Endothelial cell of umbilical vein (primary cell): ENCODE data around the gene APOC3. TPM values are rescaled to one million over a fixed set of nuclear protein-coding genes. Genes with fewer than 3 reads are reported as not detected.

Experiments used
- BruUV-seq: library from RNA; stranded (reverse); fragments of 400-500 nt; replicated peaks from 2 replicates; lab custom pipeline; 2021; lab: Mats Ljungman, UMichigan
- CTCF ChIA-PET: fragments of 300-600, 350-600 bp; sonication (Branson Sonifier 250); formaldehyde crosslinking; loops from one replicate; lab custom pipeline; 2021; ENCODE audit warnings: antibody characterized with exemption, inconsistent platforms; lab: Charles Lee
- POLR2A ChIA-PET: fragments of 300-600, 350-600 bp; sonication (Branson Sonifier 250); formaldehyde crosslinking; loops from one replicate; lab custom pipeline; 2021; ENCODE audit warnings: antibody characterized with exemption, inconsistent platforms; lab: Charles Lee
- DNase-seq: peaks from one replicate; pipeline ENCODE4 v3.0.0-alpha.2; 2011; ENCODE audit warnings: low read depth, low spot score
- FAIRE-seq: peaks from 2 replicates; lab custom pipeline; 2011; peaks lifted over from hg19 to GRCh38; lab: Jason Lieb, UNC
- H2AFZ ChIP-seq: 2 replicates; pipeline ENCODE4 v1.6.0; 2012; ENCODE audit warnings: low read depth, low read length, control low read depth, inconsistent platforms
- H3K27ac ChIP-seq: 2 replicates; pipeline ENCODE4 v1.5.1; 2011; ENCODE audit warnings: low read depth, mild to moderate bottlenecking, control low read depth, low read length, moderate library complexity; ENCODE audit not compliant: insufficient read depth
- H3K27me3 ChIP-seq, 2 experiments: 2 replicates each; pipeline versions ENCODE4 v1.6.0 to v1.6.1; 2011; ENCODE audit warnings: low read length in 2 of 2, mixed read lengths in 1 of 2; ENCODE audit not compliant: control insufficient read depth in 2 of 2, insufficient read depth in 2 of 2
- H3K36me3 ChIP-seq, 2 experiments: 2 replicates in 1 of 2; 3 replicates in 1 of 2; pipeline ENCODE4 v1.5.1; 2011; ENCODE audit warnings: low read length in 2 of 2, mild to moderate bottlenecking in 1 of 2, moderate library complexity in 1 of 2; ENCODE audit not compliant: control insufficient read depth in 2 of 2, insufficient read depth in 2 of 2; ENCODE audit errors: extremely low read depth in 1 of 2
- H3K4me1 ChIP-seq: 3 replicates; pipeline ENCODE4 v1.5.1; 2011; ENCODE audit warnings: mild to moderate bottlenecking, low read length; ENCODE audit not compliant: control insufficient read depth, insufficient read depth; ENCODE audit errors: extremely low read depth
- H3K4me2 ChIP-seq: 2 replicates; pipeline ENCODE4 v1.6.1; 2011; ENCODE audit warnings: low read length, control low read depth, mixed read lengths; ENCODE audit not compliant: insufficient read depth
- H3K4me3 ChIP-seq, 3 experiments: fragments of 200-600 bp in 1 of 3; sonication (generic), shearing (Covaris generic) in 1 of 3; replicated peaks in 1 of 3; 2 replicates each; pipeline ENCODE4 v1.5.1; 2011 to 2016; ENCODE audit warnings: control low read depth in 3 of 3, low read length in 3 of 3, mild to moderate bottlenecking in 2 of 3, inconsistent platforms in 1 of 3, low read depth in 1 of 3, moderate library complexity in 1 of 3; ENCODE audit not compliant: insufficient read depth in 1 of 3
- H3K79me2 ChIP-seq: 2 replicates; pipeline ENCODE4 v1.6.0; 2012; ENCODE audit warnings: low read length, inconsistent platforms; ENCODE audit not compliant: control insufficient read depth, insufficient read depth
- H3K9ac ChIP-seq: replicated peaks from 2 replicates; pipeline ENCODE3; 2011; ENCODE audit warnings: low read length, control low read depth; ENCODE audit not compliant: insufficient read depth; ENCODE audit errors: extremely low read depth
- H3K9me1 ChIP-seq: replicated peaks from 3 replicates; pipeline ENCODE4 v1.6.0; 2011; ENCODE audit warnings: mild to moderate bottlenecking, low read length; ENCODE audit not compliant: control insufficient read depth, insufficient read depth; ENCODE audit errors: extremely low read depth
- H3K9me3 ChIP-seq: replicated peaks from 2 replicates; pipeline ENCODE4 v1.5.1; 2012; ENCODE audit warnings: low read length, inconsistent platforms; ENCODE audit not compliant: control insufficient read depth, insufficient read depth
- H4K20me1 ChIP-seq: replicated peaks from 2 replicates; pipeline ENCODE3; 2011; ENCODE audit warnings: mild to moderate bottlenecking, low read length; ENCODE audit not compliant: control insufficient read depth, insufficient read depth; ENCODE audit errors: extremely low read depth
- CTCF ChIP-seq, 2 donors: IDR thresholded peaks; 1 replicate in 1 of 2; 2 replicates in 1 of 2; pipeline ENCODE4 v1.5.1; 2011; ENCODE audit warnings: low read length in 2 of 2, mild to moderate bottlenecking in 2 of 2, moderate library complexity in 2 of 2, control low read depth in 1 of 2, inconsistent platforms in 1 of 2, low read depth in 1 of 2; ENCODE audit not compliant: insufficient read depth in 1 of 2; ENCODE audit errors: extremely low read depth in 1 of 2
- EZH2 ChIP-seq: IDR thresholded peaks from 2 replicates; pipeline ENCODE4 v1.6.1; 2012; ENCODE audit warnings: borderline replicate concordance, low read depth, mild to moderate bottlenecking, moderate library complexity, low read length, inconsistent platforms; ENCODE audit not compliant: severe bottlenecking
- FOS ChIP-seq: IDR thresholded peaks from 2 replicates; pipeline ENCODE4 v1.6.1; 2011; ENCODE audit warnings: mild to moderate bottlenecking, low read length, moderate library complexity, borderline replicate concordance; ENCODE audit not compliant: insufficient read depth
- GATA2 ChIP-seq: IDR thresholded peaks from 2 replicates; pipeline ENCODE4 v1.7.0; 2011; ENCODE audit warnings: low read depth, mild to moderate bottlenecking, moderate library complexity, mixed read lengths, low read length; ENCODE audit not compliant: insufficient read length, insufficient read depth
- JUN ChIP-seq: IDR thresholded peaks from 2 replicates; pipeline ENCODE4 v1.6.1; 2011; ENCODE audit warnings: borderline replicate concordance, low read depth; ENCODE audit not compliant: insufficient read length, insufficient read depth
- MYC ChIP-seq: IDR thresholded peaks from one replicate; pipeline ENCODE4 v1.6.1; 2011; ENCODE audit warnings: mild to moderate bottlenecking, low read depth, low read length
- POLR2A ChIP-seq: IDR thresholded peaks from 2 replicates; pipeline ENCODE4 v1.6.1; 2012; ENCODE audit warnings: low read depth, mild to moderate bottlenecking, control low read depth, low read length
- POLR2AphosphoS5 ChIP-seq: IDR thresholded peaks from 2 replicates; pipeline ENCODE4 v1.6.1; 2012; ENCODE audit warnings: low read depth, mild to moderate bottlenecking, control low read depth, low read length, moderate library complexity; ENCODE audit not compliant: insufficient read depth
- dilution Hi-C: fragments of 300-500 bp; cut with MboI; formaldehyde crosslinking; loops from one replicate; pipeline ENCODE4 v1.15.0; 2019; ENCODE audit warnings: low sequenced_read_pairs; ENCODE audit not compliant: extremely low pct_ligation_motif_present
- intact Hi-C: fragments of 100-400 bp; cut with micrococcal nuclease; formaldehyde crosslinking; loops from one replicate; pipeline ENCODE4 v1.10.0; 2022
- polyA plus RNA-seq, 4 experiments: library from polyadenylated mRNA; depleted of rRNA in 3 of 4; stranded (reverse) in 3 of 4; unstranded in 1 of 4; fragments of >200 nt; gene quantifications; 2 replicates each; pipeline versions ENCODE4 v1.2.1 to v1.2.3, GENCODE V29; 2011 to 2012; ENCODE audit warnings: missing spikeins in 1 of 4
- total RNA-seq: library from RNA; stranded (reverse); gene quantifications from 2 replicates; pipeline ENCODE4 v1.2.3, GENCODE V29; 2021
- TF ChIP-seq, protein P1 (sequence below): IDR thresholded peaks from 2 replicates; pipeline ENCODE4 v1.6.1; 2011; ENCODE audit not compliant: insufficient read depth, insufficient read length

APOC3 gene
- total and polyA plus RNA-seq, 2 donors (not counting 3 experiments of a cell fraction or from before 2014, with no cell fraction given), result not detected

- peaks cover 6% of the 10 kb centered on the region for H3K4me1 ChIP-seq
- H3K4me2 ChIP-seq, result no peak overlapping the region
- TF ChIP-seq, protein P1, sequence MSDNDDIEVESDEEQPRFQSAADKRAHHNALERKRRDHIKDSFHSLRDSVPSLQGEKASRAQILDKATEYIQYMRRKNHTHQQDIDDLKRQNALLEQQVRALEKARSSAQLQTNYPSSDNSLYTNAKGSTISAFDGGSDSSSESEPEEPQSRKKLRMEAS, result no peak
- no peak for TF ChIP-seq POLR2A
- no peak for TF ChIP-seq CTCF (IDR thresholded peaks at IDR 0.05; ENCODE audit: extremely low read depth in 1 of 2, insufficient read depth in 1 of 2, low read depth in 1 of 2, low read length in 2 of 2)
- no peak for TF ChIP-seq GATA2
- no peak for TF ChIP-seq JUN
- TF ChIP-seq FOS, result no peak
- TF ChIP-seq MYC, result no peak
- no peak for TF ChIP-seq EZH2
- no peak for TF ChIP-seq POLR2AphosphoS5
- DNase-seq (no peak), FAIRE-seq (no peak)
- H4K20me1 ChIP-seq, result no peaks in the 10 kb centered on the region
- BruUV-seq, result no TSS peak
- H3K9me3 ChIP-seq, result no peaks in the 10 kb centered on the region
- H3K79me2 ChIP-seq, result no peaks in the 10 kb centered on the region
- H3K36me3 ChIP-seq, result no peaks in the 10 kb centered on the region
- dilution Hi-C loops, result no loop called here
- H3K27ac ChIP-seq, result no peak overlapping the region
- H2AFZ ChIP-seq, result no peak overlapping the region
- no peaks in the 10 kb centered on the region for H3K27me3 ChIP-seq
- CTCF ChIA-PET, result interaction anchor here (1.1 to 5.0 kb wide), 4 partner anchors 20 to 272 kb away, joined by 3 to 272 read pairs (median 4); partner anchors contain the start of gene APOA5
- no peak overlapping the region for H3K4me3 ChIP-seq
- H3K9me1 ChIP-seq, result no peaks in the 10 kb centered on the region
- intact Hi-C loops, result no loop called here
- POLR2A ChIA-PET, result no interaction called here
- no peak overlapping the region for H3K9ac ChIP-seq
These were observed 3.7 kb downstream of the APOC3 start for GRCh38 chr11:116833491-116833815.
